H1 (cell line): ENCODE data around the gene OR6B2. TPM values are rescaled to one million over a fixed set of nuclear protein-coding genes. Genes with fewer than 3 reads are reported as not detected.

ENCODE experiments used
- NANOG ChIP-seq: IDR thresholded peaks from 2 replicates; pipeline ENCODE4 v1.6.1; 2011; ENCODE audit warnings: low read length, low read depth, mild to moderate bottlenecking, inconsistent platforms; ENCODE audit not compliant: insufficient read depth, poor library complexity, severe bottlenecking
- RXRA ChIP-seq: IDR thresholded peaks from 2 replicates; pipeline ENCODE4 v1.6.1; 2011; ENCODE audit warnings: low read depth, mild to moderate bottlenecking, low read length, moderate library complexity; ENCODE audit not compliant: insufficient read depth
- polyA plus RNA-seq, 7 experiments: library from polyadenylated mRNA; depleted of rRNA in 3 of 7; stranded (reverse) in 5 of 7; unstranded in 2 of 7; fragments of >200 nt in 5 of 7; fragments of 200-250 nt in 2 of 7; gene quantifications; 1 replicate in 5 of 7; 2 replicates in 1 of 7; 4 replicates in 1 of 7; pipeline versions ENCODE4 v1.2.1 to v1.2.3, GENCODE V29; 2011 to 2013; ENCODE audit warnings: missing spikeins in 2 of 7, mixed read lengths in 2 of 7
- total RNA-seq: library from RNA; stranded (reverse); fragmentation: NEBNext Ultra II Directional; extraction: Animal tissue kit (Norgen Biotek cat#: 25700); gene quantifications from 2 replicates; pipeline ENCODE4 v1.2.1, GENCODE V29; 2021
- TF ChIP-seq, protein P1 (sequence below): fragments of 300-600 bp; sonication (generic); IDR thresholded peaks from 2 replicates; pipeline ENCODE4 v1.7.1; 2012; ENCODE audit warnings: low read length, moderate library complexity, mild to moderate bottlenecking, inconsistent platforms; ENCODE audit not compliant: insufficient replicate concordance

The OR6B2 gene
- total and polyA plus RNA-seq, 2 of the 8 experiments (the other 6 are each of a cell fraction or from before 2014, with no cell fraction given), result not detected

DNA sequence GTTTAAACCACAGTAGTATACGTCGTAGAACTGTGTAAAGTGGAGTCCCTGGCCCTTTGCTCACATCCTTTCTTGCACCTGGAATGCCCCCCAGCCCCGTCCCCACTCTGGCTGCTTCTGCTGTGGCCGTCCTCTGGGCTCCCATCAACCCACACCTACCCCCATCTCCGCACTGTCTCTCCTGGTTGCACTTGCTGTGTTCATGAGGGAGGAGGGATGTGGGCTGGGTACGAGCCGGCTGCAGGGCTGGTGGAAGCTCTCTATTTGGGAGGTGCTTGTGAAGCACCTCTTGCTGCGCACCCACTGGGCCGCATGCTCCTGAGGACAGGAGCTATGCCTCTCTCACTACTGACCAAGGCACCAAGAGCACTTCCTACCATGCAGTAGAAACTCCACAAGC, 18.0 kb upstream of the OR6B2 start (continued):
- TF ChIP-seq, protein P1, sequence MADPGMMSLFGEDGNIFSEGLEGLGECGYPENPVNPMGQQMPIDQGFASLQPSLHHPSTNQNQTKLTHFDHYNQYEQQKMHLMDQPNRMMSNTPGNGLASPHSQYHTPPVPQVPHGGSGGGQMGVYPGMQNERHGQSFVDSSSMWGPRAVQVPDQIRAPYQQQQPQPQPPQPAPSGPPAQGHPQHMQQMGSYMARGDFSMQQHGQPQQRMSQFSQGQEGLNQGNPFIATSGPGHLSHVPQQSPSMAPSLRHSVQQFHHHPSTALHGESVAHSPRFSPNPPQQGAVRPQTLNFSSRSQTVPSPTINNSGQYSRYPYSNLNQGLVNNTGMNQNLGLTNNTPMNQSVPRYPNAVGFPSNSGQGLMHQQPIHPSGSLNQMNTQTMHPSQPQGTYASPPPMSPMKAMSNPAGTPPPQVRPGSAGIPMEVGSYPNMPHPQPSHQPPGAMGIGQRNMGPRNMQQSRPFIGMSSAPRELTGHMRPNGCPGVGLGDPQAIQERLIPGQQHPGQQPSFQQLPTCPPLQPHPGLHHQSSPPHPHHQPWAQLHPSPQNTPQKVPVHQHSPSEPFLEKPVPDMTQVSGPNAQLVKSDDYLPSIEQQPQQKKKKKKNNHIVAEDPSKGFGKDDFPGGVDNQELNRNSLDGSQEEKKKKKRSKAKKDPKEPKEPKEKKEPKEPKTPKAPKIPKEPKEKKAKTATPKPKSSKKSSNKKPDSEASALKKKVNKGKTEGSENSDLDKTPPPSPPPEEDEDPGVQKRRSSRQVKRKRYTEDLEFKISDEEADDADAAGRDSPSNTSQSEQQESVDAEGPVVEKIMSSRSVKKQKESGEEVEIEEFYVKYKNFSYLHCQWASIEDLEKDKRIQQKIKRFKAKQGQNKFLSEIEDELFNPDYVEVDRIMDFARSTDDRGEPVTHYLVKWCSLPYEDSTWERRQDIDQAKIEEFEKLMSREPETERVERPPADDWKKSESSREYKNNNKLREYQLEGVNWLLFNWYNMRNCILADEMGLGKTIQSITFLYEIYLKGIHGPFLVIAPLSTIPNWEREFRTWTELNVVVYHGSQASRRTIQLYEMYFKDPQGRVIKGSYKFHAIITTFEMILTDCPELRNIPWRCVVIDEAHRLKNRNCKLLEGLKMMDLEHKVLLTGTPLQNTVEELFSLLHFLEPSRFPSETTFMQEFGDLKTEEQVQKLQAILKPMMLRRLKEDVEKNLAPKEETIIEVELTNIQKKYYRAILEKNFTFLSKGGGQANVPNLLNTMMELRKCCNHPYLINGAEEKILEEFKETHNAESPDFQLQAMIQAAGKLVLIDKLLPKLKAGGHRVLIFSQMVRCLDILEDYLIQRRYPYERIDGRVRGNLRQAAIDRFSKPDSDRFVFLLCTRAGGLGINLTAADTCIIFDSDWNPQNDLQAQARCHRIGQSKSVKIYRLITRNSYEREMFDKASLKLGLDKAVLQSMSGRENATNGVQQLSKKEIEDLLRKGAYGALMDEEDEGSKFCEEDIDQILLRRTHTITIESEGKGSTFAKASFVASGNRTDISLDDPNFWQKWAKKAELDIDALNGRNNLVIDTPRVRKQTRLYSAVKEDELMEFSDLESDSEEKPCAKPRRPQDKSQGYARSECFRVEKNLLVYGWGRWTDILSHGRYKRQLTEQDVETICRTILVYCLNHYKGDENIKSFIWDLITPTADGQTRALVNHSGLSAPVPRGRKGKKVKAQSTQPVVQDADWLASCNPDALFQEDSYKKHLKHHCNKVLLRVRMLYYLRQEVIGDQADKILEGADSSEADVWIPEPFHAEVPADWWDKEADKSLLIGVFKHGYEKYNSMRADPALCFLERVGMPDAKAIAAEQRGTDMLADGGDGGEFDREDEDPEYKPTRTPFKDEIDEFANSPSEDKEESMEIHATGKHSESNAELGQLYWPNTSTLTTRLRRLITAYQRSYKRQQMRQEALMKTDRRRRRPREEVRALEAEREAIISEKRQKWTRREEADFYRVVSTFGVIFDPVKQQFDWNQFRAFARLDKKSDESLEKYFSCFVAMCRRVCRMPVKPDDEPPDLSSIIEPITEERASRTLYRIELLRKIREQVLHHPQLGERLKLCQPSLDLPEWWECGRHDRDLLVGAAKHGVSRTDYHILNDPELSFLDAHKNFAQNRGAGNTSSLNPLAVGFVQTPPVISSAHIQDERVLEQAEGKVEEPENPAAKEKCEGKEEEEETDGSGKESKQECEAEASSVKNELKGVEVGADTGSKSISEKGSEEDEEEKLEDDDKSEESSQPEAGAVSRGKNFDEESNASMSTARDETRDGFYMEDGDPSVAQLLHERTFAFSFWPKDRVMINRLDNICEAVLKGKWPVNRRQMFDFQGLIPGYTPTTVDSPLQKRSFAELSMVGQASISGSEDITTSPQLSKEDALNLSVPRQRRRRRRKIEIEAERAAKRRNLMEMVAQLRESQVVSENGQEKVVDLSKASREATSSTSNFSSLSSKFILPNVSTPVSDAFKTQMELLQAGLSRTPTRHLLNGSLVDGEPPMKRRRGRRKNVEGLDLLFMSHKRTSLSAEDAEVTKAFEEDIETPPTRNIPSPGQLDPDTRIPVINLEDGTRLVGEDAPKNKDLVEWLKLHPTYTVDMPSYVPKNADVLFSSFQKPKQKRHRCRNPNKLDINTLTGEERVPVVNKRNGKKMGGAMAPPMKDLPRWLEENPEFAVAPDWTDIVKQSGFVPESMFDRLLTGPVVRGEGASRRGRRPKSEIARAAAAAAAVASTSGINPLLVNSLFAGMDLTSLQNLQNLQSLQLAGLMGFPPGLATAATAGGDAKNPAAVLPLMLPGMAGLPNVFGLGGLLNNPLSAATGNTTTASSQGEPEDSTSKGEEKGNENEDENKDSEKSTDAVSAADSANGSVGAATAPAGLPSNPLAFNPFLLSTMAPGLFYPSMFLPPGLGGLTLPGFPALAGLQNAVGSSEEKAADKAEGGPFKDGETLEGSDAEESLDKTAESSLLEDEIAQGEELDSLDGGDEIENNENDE, result no peak
- no peak for TF ChIP-seq NANOG
- TF ChIP-seq RXRA, result no peak
